Measurements from ENCODE around the gene SLC3A2. TPM values are rescaled to one million over a fixed set of nuclear protein-coding genes. Genes with fewer than 3 reads are reported as not detected.
A peak's percentile ranks its signal among the peaks of the same experiment; 100 is the strongest.

SLC3A2 gene
- total RNA-seq, 1 experiment from 2014 or later = 290 TPM

DNA sequence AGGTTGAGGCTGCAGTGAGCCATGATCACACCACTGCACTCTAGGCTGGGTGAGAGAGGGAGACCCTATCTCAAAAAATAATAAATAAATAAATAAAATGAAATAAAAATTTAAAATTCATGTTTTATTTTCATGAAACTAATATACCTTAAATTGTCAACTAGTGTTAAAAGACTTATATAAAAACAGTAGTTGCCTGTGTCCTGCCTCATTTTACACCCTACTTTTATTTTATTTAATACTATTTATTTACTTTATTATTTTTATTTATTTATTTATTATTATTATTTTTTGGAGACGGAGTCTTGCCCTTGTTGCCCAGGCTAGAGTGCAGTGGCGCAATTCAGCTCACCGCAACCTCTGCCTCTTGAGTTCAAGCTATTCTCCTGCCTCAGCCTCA, 36.5 kb upstream of the SLC3A2 start:
- no peaks in the 10 kb centered on the region; the same call in 1 of the 2 replicates for H3K27me3 Mint-ChIP-seq (ENCODE audit: low read depth)
- no peak overlapping the region for H3K27ac ChIP-seq (ENCODE audit: insufficient read length, low read depth, low read length)

More for the DNA sequence above, 36.5 kb upstream of the SLC3A2 start:
- TF ChIP-seq, protein P1, sequence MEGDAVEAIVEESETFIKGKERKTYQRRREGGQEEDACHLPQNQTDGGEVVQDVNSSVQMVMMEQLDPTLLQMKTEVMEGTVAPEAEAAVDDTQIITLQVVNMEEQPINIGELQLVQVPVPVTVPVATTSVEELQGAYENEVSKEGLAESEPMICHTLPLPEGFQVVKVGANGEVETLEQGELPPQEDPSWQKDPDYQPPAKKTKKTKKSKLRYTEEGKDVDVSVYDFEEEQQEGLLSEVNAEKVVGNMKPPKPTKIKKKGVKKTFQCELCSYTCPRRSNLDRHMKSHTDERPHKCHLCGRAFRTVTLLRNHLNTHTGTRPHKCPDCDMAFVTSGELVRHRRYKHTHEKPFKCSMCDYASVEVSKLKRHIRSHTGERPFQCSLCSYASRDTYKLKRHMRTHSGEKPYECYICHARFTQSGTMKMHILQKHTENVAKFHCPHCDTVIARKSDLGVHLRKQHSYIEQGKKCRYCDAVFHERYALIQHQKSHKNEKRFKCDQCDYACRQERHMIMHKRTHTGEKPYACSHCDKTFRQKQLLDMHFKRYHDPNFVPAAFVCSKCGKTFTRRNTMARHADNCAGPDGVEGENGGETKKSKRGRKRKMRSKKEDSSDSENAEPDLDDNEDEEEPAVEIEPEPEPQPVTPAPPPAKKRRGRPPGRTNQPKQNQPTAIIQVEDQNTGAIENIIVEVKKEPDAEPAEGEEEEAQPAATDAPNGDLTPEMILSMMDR (conservative IDR thresholded peaks at IDR 0.05) = no peak
- Histone ChIP-seq H2BK15ac (ENCODE audit: low read depth, low read length) (no peak overlapping the region), H2AK5ac (ENCODE audit: insufficient read length, low read length) (no peak overlapping the region), H3K4me1 (ENCODE audit: insufficient read depth, low read length) (no peaks in the 10 kb centered on the region), H3K9me3 (ENCODE audit: control insufficient read depth, low read depth, low read length) (no peaks in the 10 kb centered on the region), H3K23me2 (ENCODE audit: insufficient read length, low read depth, low read length, poor library complexity, severe bottlenecking) (peaks cover 12% of the 10 kb centered on the region), H2BK5ac (ENCODE audit: insufficient read length, low read length) (no peak overlapping the region), H2AFZ (ENCODE audit: low read length) (no peak overlapping the region), H3K14ac (ENCODE audit: insufficient read depth, low read length) (no peak overlapping the region), H2BK120ac (ENCODE audit: low read depth, low read length, poor library complexity, severe bottlenecking) (no peak overlapping the region), H4K8ac (replicated peaks; ENCODE audit: insufficient read length, low read depth, low read length) (no peak overlapping the region), H3K23ac (ENCODE audit: insufficient read length, low read depth, low read length) (no peak overlapping the region), H3K4ac (ENCODE audit: low read depth, low read length) (no peak overlapping the region), H3K79me1 (ENCODE audit: insufficient read depth, low read depth, low read length, poor library complexity, severe bottlenecking) (no peaks in the 10 kb centered on the region), H3T11ph (ENCODE audit: low read length) (no peak overlapping the region), H3K9ac (ENCODE audit: extremely low read depth, insufficient read length, low read length) (no peak overlapping the region), H4K20me1 (ENCODE audit: control insufficient read depth, insufficient read depth, insufficient read length) (no peaks in the 10 kb centered on the region), H3K18ac (ENCODE audit: insufficient read length, low read depth, low read length) (no peak overlapping the region), H2BK20ac (ENCODE audit: low read depth, low read length, poor library complexity, severe bottlenecking) (no peak overlapping the region), H3K4me2 (ENCODE audit: insufficient read depth, insufficient read length, low read length) (no peak overlapping the region), H3K56ac (ENCODE audit: insufficient read length, low read depth, low read length) (no peak overlapping the region), H4K91ac (ENCODE audit: insufficient read length, low read depth, low read length) (no peak overlapping the region), H3K27me3 (ENCODE audit: insufficient read depth, low read length) (no peaks in the 10 kb centered on the region), H3K79me2 (ENCODE audit: insufficient read depth, low read length) (peaks cover under 1% of the 10 kb centered on the region; the same call in 1 of the 2 replicates), H4K5ac (ENCODE audit: insufficient read length, low read depth, low read length) (no peak overlapping the region), H2BK12ac (ENCODE audit: insufficient read length, low read depth, low read length) (no peak overlapping the region)
- Mint-ChIP-seq H3K27ac (0 out of 7 replicates have a peak overlapping the region, but pooled peaks of 1 of the 3 experiments have one; percentile 2), H3K36me3 (ENCODE audit: insufficient read depth in 1 of 3, low read depth in 3 of 3) (peaks cover 0 to 4% (median 3%) of the 10 kb centered on the region in 3 experiments; a peak in 5 of 7 replicates), H3K9me3 (peaks cover 4 to 19% of the 10 kb centered on the region in 2 experiments), H3K4me3 (0 out of 5 replicates have a peak overlapping the region, but pooled peaks of 1 of the 2 experiments have one; percentile 39), H3K4me1 (peaks cover 8 to 17% of the 10 kb centered on the region in 2 experiments; a peak in 3 of 4 replicates)
- no peak for DNase-seq
- WGBS (ENCODE audit: extremely low coverage, insufficient read length, low lambda C conversion rate) = no CpG with 5 or more reads among the region's 3 CpGs

Data from H9 (cell line).